Nephron progenitor cell (in vitro differentiated cells): ENCODE measurements around the gene NUP205.

Experiments
- DNase-seq: peaks from one replicate; pipeline ENCODE4 v3.0.0; 2021
- H3K27ac Mint-ChIP-seq: 2 replicates; pipeline ENCODE4 v1.8.0; 2021; ENCODE audit warnings: mild to moderate bottlenecking, moderate library complexity, mixed read lengths
- H3K27me3 Mint-ChIP-seq: 2 replicates; pipeline ENCODE4 v1.8.0; 2021; ENCODE audit warnings: mild to moderate bottlenecking, low read depth, mixed read lengths; ENCODE audit not compliant: poor library complexity
- H3K36me3 Mint-ChIP-seq: 2 replicates; pipeline ENCODE4 v1.8.0; 2021; ENCODE audit warnings: low read depth, mixed read lengths
- H3K4me1 Mint-ChIP-seq: 2 replicates; pipeline ENCODE4 v1.8.0; 2021; ENCODE audit warnings: mixed read lengths
- H3K4me3 Mint-ChIP-seq: 2 replicates; pipeline ENCODE4 v1.8.0; 2021; ENCODE audit warnings: mild to moderate bottlenecking, moderate library complexity, mixed read lengths
- H3K9me3 Mint-ChIP-seq: 2 replicates; pipeline ENCODE4 v1.8.0; 2021; ENCODE audit warnings: mild to moderate bottlenecking, moderate library complexity, mixed read lengths
- CTCF ChIP-seq: fragments of 200-600 bp; sonication (generic); IDR thresholded peaks from 2 replicates; pipeline ENCODE4 v1.5.0; 2021; ENCODE audit warnings: antibody characterized with exemption

The NUP205 gene

GRCh38 chr7:135519871-135520270 lies 37.8 kb upstream of the NUP205 start:
- Mint-ChIP-seq H3K27me3 (peaks cover 6% of the 10 kb centered on the region), H3K27ac (no peak overlapping the region), H3K4me3 (no peak overlapping the region), H3K36me3 (no peaks in the 10 kb centered on the region), H3K4me1 (no peaks in the 10 kb centered on the region), H3K9me3 (no peaks in the 10 kb centered on the region)
- DNase-seq: no peak
- no peak for TF ChIP-seq CTCF

- no peaks in the 10 kb centered on the region for H3K9me3 Mint-ChIP-seq
- no peak for TF ChIP-seq CTCF
Measured at GRCh38 chr7:135522509-135522908, 35.2 kb upstream of the NUP205 start.

GRCh38 chr7:135523146-135523545 lies 34.6 kb upstream of the NUP205 start:
- Mint-ChIP-seq H3K4me3 (no peak overlapping the region), H3K27ac (no peak overlapping the region), H3K4me1 (no peaks in the 10 kb centered on the region), H3K36me3 (no peaks in the 10 kb centered on the region), H3K27me3 (peaks cover 10% of the 10 kb centered on the region), H3K9me3 (no peaks in the 10 kb centered on the region)
- no peak for TF ChIP-seq CTCF
- no peak for DNase-seq

More at GRCh38 chr7:135522509-135522908, 35.2 kb upstream of the NUP205 start:
- no peaks in the 10 kb centered on the region for H3K4me1 Mint-ChIP-seq
- no peaks in the 10 kb centered on the region for H3K36me3 Mint-ChIP-seq
- no peak overlapping the region for H3K4me3 Mint-ChIP-seq
- no peak overlapping the region for H3K27ac Mint-ChIP-seq
- DNase-seq: no peak
- H3K27me3 Mint-ChIP-seq: peaks cover 10% of the 10 kb centered on the region

GRCh38 chr7:135525426-135525825 lies 32.3 kb upstream of the NUP205 start:
- no peak for TF ChIP-seq CTCF
- H3K4me3 Mint-ChIP-seq: no peak overlapping the region
- no peak overlapping the region for H3K27ac Mint-ChIP-seq
- H3K9me3 Mint-ChIP-seq: no peaks in the 10 kb centered on the region
- no peak for DNase-seq
- peaks cover 15% of the 10 kb centered on the region for H3K27me3 Mint-ChIP-seq
- no peaks in the 10 kb centered on the region for H3K36me3 Mint-ChIP-seq
- no peaks in the 10 kb centered on the region for H3K4me1 Mint-ChIP-seq

- Mint-ChIP-seq H3K4me3 (no peak overlapping the region), H3K27me3 (peaks cover 13% of the 10 kb centered on the region), H3K27ac (no peak overlapping the region), H3K4me1 (no peaks in the 10 kb centered on the region), H3K9me3 (no peaks in the 10 kb centered on the region), H3K36me3 (no peaks in the 10 kb centered on the region)
- no peak for DNase-seq
- no peak for TF ChIP-seq CTCF
Measured at GRCh38 chr7:135527025-135527424, 30.7 kb upstream of the NUP205 start.

GRCh38 chr7:135536150-135536549 lies 21.6 kb upstream of the NUP205 start:
- H3K9me3 Mint-ChIP-seq: no peaks in the 10 kb centered on the region
- no peaks in the 10 kb centered on the region for H3K4me1 Mint-ChIP-seq
- H3K27me3 Mint-ChIP-seq: no peaks in the 10 kb centered on the region
- no peak for DNase-seq
- H3K36me3 Mint-ChIP-seq: no peaks in the 10 kb centered on the region
- H3K4me3 Mint-ChIP-seq: no peak overlapping the region
- no peak overlapping the region for H3K27ac Mint-ChIP-seq
- TF ChIP-seq CTCF: no peak
